ENCODE data around the gene GLOD4. TPM values are rescaled to one million over a fixed set of nuclear protein-coding genes. Genes with fewer than 3 reads are reported as not detected.

Gene GLOD4
- polyA plus RNA-seq, 5 donors = 87.0 to 96.9 (median 89.0) TPM

Other genes starting within 250 kb of the GLOD4 start
- 10 to 100 TPM; 27.6 to 35.8 (median 31.5) TPM for gene VPS53, start 67.4 kb downstream of the GLOD4 start, polyA plus RNA-seq (ENCODE audit: insufficient read depth in 1 of 5, insufficient read length in 5 of 5, low replicate concordance in 1 of 5)
- gene TLCD3A, start 49.7 kb downstream of the GLOD4 start, polyA plus RNA-seq (ENCODE audit: insufficient read depth in 1 of 5, insufficient read length in 5 of 5, low replicate concordance in 1 of 5) = 10 to 100 TPM; 28.4 to 42.5 (median 33.0) TPM
- gene GEMIN4, start 30.0 kb downstream of the GLOD4 start, polyA plus RNA-seq (ENCODE audit: insufficient read depth in 1 of 5, insufficient read length in 5 of 5, low replicate concordance in 1 of 5) = 10 to 100 TPM; 26.1 to 34.0 (median 29.6) TPM
- 10 to 100 TPM; 12.8 to 17.5 (median 16.6) TPM for gene MRM3, start 73 bp upstream of the GLOD4 start, polyA plus RNA-seq (ENCODE audit: insufficient read depth in 1 of 5, insufficient read length in 5 of 5, low replicate concordance in 1 of 5)
- gene NXN, start 197.5 kb upstream of the GLOD4 start, polyA plus RNA-seq (ENCODE audit: insufficient read depth in 1 of 5, insufficient read length in 5 of 5, low replicate concordance in 1 of 5) = 10 to 100 TPM; 42.3 to 63.5 (median 59.9) TPM
- 10 to 100 TPM; 14.4 to 16.8 (median 15.0) TPM for gene TIMM22, start 214.8 kb upstream of the GLOD4 start, polyA plus RNA-seq (ENCODE audit: insufficient read depth in 1 of 5, insufficient read length in 5 of 5, low replicate concordance in 1 of 5)